OCI-LY3 (cell line): ENCODE measurements around the gene ASPM.

Source experiments
- CTCF ChIP-seq: fragments of 200-600, 300-600 bp; sonication (generic); IDR thresholded peaks from 2 replicates; pipeline ENCODE4 v1.5.1; 2014; ENCODE audit warnings: antibody characterized with exemption, low read length, low read depth
- EZH2phosphoT487 ChIP-seq: fragments of 200-600 bp; shearing (Covaris generic); IDR thresholded peaks from 2 replicates; pipeline ENCODE4 v1.6.1; 2018; ENCODE audit warnings: antibody characterized with exemption, mixed run types, low read depth

GRCh38 chr1:197149340-197149739, 2.9 kb upstream of the ASPM start:
- TF ChIP-seq CTCF (no peak), EZH2phosphoT487 (no peak)
